ENCODE measurements around the gene KCNJ12.

DNA sequence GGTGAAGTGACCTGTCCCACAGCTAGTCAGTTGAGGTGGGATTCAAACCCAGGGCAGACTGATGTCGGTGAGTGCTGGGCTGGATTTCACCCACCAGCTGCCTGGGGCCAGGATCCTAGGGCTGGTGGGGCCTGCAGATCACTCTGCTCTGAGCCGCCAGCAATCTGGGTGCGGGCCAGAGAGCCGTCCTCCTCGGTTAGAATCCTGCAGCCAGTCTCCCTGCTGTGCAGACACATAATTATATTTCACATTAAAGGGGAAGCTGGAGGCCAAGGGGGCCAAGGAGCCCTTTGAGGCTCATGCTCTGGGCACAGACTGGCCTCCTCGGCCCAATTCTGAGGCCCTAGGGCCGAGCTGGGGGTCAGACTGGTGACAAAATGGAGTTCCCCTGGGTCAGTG is 996 bp upstream of the KCNJ12 start:
- TF ChIP-seq, protein P1, sequence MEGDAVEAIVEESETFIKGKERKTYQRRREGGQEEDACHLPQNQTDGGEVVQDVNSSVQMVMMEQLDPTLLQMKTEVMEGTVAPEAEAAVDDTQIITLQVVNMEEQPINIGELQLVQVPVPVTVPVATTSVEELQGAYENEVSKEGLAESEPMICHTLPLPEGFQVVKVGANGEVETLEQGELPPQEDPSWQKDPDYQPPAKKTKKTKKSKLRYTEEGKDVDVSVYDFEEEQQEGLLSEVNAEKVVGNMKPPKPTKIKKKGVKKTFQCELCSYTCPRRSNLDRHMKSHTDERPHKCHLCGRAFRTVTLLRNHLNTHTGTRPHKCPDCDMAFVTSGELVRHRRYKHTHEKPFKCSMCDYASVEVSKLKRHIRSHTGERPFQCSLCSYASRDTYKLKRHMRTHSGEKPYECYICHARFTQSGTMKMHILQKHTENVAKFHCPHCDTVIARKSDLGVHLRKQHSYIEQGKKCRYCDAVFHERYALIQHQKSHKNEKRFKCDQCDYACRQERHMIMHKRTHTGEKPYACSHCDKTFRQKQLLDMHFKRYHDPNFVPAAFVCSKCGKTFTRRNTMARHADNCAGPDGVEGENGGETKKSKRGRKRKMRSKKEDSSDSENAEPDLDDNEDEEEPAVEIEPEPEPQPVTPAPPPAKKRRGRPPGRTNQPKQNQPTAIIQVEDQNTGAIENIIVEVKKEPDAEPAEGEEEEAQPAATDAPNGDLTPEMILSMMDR (IDR thresholded peaks at IDR 0.05) = no peak
- TF ChIP-seq POLR2A (IDR thresholded peaks at IDR 0.05) = no peak
